PC-3 (cell line): ENCODE data around the gene DPYSL3.

Experiments used
- EZH2 ChIP-seq: fragments of 300-600 bp; sonication (generic); IDR thresholded peaks from one replicate; pipeline ENCODE4 v1.6.1; 2017; ENCODE audit warnings: antibody characterized with exemption, mild to moderate bottlenecking, low read length; ENCODE audit not compliant: unreplicated experiment
- TF ChIP-seq, protein P1 (sequence below): fragments of 300-600 bp; sonication (generic); conservative IDR thresholded peaks from 2 replicates; pipeline ENCODE4 v1.5.1; 2017; ENCODE audit warnings: antibody characterized with exemption, low read depth, mild to moderate bottlenecking, low read length

DNA sequence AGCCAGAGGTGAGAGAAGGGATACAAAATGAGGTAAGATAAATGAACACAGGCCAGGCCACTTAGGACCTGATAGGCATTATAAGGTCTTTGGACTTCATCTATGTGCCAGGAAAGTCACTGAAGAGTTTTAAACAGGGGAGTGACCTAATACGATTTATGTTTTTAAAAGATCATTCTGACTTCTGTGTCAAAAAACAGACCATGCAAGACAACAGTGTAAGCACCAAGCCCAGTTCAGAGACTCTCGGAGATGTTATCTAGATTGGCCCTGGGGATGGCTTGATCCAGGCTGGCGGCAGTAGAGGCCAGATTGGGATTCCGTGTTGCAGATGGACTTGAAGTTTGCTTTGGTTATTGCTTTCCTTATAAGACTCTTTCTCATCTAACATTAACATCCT is 43.0 kb upstream of the DPYSL3 start:
- TF ChIP-seq EZH2, result no peak
- TF ChIP-seq, protein P1, sequence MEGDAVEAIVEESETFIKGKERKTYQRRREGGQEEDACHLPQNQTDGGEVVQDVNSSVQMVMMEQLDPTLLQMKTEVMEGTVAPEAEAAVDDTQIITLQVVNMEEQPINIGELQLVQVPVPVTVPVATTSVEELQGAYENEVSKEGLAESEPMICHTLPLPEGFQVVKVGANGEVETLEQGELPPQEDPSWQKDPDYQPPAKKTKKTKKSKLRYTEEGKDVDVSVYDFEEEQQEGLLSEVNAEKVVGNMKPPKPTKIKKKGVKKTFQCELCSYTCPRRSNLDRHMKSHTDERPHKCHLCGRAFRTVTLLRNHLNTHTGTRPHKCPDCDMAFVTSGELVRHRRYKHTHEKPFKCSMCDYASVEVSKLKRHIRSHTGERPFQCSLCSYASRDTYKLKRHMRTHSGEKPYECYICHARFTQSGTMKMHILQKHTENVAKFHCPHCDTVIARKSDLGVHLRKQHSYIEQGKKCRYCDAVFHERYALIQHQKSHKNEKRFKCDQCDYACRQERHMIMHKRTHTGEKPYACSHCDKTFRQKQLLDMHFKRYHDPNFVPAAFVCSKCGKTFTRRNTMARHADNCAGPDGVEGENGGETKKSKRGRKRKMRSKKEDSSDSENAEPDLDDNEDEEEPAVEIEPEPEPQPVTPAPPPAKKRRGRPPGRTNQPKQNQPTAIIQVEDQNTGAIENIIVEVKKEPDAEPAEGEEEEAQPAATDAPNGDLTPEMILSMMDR, result no peak
